Activated CD4-positive, alpha-beta T cell treated with anti-CD3 and anti-CD28 coated beads, Interleukin-2, amount 50 U/mL, for 16 hours (primary cell): Measurements from ENCODE around the gene ADCY6.

Source experiments
- DNase-seq: peaks from one replicate; pipeline ENCODE4 v3.0.0-alpha.2; 2020

ADCY6 gene

DNA sequence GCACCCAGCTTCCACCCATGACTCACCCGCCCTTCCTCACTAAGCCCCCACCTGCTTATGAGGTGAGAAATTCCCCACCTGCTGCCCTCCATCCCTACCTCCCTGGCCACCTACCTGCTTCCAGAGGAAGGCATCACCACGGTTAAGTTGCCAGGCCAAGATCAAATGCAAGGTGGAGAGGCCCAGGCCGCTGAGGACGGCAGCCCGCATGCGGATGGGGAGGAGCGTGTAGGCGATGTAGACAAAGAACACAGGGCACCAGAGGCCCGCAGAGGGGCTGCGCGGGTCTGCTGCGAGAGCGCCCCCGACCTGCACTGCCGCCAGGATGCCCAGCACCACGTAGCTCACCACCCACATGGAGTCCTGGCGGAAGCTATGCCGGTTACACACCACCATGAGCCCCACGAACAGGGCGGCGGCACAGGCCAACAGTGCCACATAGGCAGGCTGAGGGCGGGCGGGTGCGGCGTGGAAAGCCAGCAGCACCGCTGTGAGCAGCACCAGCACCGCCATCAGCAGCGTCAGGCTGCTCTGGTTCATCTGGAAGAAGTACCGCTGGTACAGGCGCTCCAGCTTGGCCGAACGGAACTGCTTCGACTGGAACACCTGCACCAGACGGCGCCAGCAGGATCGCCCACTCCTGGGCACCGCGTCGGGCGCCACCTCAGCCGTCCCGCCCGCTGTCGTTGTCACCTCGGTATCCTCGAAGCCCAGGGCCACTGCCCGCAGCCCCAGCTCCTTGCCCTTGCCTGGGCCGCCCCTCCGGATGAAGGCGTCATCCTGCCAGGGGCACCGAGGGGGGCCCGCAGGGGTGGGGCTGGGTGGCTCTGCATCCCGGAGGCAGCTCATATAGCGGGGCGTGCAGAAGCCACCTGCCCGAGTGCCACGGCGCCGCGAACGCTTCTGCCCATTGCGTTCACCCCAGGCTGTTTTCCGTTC, 6.2 kb downstream of the ADCY6 start:
- no peak for DNase-seq

DNA sequence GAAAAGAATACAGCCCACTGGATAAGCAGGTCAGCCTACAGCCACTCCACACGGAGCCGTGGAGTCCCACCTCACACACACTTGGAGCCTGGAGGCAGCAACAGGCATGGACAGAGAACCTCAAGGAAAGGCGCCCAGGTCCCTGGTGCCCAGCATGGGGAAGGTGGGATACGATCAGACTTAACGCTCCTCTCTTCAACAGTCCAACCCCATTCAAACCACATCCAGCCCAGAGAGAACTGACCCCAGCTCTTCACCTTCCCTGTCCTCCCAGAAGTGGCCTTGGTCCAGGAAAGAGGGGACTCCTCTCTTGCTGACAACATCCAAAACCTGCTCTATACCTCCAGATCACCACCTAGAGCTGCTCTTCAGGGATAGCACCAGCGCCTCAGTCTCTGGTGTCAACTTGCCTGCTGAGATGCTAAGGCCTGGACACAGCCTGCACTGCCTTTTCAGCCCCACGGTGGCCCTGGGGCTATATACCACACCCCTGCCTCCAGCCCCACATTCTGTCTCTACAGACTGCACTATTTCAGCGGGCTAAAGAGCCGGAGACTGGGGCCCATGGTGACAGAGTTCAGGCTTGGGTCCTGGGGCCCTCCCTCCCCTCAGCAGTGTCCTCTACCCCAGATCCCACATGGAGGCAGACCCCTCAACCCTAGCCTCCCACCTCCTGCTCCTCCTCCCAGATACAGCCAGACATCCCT, 7.0 kb downstream of the ADCY6 start:
- DNase-seq: no peak

DNA sequence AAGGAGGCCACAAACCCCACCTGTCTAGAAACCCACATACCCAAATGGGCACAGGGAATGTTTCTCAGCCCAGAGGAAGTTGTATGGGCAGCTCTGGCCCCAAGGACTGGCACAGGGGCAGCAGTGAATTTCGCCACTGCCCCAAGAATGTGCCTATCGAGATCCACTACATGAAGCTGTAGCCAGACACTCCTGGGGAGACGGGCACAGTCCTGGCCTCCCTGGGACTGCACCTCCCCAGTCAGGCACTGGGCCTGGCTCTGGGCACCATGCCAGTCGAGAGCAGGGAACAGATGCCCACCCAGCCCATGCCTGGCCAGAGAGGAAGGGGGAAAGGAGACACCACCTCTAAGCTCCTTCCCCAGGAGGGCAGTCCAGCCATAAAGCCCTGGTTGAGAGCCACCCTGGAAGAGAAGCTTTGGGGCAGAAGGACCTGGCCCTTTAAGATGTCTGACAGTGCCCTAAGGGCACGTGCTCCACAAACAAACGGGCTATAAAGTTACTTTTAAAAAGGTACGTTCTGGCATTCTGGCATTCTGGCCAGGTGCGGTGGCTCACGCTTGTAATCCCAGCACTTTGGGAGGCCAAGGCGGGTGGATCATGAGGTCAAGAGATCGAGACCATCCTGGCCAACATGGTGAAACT, 8.4 kb downstream of the ADCY6 start:
- DNase-seq: no peak

DNA sequence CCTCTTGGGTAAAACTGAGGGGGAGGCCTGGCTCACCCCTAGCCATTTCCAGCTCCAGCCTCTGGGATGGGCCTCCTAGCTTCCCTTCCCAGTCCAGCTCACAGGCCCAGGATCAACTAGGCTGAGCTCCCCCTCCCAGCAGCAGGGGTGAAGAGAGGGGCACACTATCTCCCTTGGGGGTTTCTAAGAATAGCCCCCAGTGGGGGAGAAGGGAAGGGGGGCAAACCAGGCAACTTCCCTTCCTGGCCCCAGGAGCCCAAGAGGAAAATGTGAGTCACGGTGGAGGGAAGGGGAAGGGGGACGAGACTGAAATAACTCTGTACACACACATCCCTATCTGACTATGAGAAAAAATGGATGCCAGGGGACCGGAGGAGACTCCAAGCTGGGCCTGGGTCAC, 9.0 kb downstream of the ADCY6 start:
- DNase-seq: no peak

DNA sequence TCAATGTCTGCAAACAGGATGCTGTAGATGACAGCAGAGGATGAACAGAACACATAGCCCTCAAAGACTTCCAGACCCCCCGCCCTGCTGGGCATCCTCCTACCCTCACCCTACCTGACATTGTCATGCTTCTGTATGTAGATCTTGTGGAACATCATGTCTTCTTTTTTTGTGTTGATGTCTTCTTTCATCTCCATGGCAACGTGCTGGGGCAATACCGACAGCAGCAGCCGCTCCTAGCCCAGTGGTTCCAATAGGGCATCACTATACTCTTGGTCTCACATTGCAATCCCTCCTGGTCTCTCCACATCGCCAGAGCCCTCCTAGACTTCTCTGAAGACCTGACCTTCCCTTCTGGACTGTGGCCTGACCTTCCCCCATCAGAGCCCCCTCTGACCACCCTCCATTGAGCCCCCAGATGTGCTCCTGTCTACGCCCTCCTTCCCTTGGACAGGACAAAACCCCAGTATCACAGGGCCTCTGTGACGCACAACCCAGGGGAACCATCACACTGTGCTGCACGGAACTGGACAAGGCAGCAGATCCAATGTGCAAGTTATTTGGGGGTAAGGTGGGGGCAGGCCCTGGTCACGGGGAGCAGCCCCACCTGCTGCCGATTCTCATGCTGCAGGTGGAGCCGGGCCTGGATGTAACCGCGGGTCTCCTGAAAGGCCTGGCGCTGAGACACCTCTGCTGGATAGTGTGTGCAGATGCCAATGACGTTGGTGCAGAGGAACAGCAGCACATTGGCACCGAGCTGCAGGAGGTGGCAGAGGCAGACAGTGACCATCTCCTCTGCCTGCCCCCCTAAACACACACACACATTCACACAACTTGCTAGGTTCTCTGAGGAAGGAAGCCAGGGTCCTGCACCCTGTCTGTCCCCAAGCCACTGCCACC, 11.1 kb downstream of the ADCY6 start:
- no peak for DNase-seq

DNA sequence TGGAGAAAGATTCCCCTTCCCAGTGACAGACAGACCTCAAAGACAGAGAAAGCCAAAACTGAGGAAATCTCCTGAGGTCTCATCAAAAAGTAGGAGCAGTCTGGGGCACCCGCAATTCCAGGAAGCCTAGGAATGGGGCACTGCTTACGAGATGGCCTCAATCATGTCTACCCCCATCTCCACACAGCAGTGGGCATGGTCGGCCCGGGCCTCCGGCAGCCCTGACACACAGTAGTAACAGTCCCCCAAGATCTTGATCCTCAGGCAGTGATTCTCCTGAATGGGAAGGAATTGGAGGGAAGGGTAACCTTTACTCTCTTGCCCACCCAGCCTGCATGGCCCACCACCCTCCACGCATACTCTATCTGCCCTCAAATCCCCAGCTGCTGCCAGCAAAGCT, 11.9 kb downstream of the ADCY6 start:
- no peak for DNase-seq

DNA sequence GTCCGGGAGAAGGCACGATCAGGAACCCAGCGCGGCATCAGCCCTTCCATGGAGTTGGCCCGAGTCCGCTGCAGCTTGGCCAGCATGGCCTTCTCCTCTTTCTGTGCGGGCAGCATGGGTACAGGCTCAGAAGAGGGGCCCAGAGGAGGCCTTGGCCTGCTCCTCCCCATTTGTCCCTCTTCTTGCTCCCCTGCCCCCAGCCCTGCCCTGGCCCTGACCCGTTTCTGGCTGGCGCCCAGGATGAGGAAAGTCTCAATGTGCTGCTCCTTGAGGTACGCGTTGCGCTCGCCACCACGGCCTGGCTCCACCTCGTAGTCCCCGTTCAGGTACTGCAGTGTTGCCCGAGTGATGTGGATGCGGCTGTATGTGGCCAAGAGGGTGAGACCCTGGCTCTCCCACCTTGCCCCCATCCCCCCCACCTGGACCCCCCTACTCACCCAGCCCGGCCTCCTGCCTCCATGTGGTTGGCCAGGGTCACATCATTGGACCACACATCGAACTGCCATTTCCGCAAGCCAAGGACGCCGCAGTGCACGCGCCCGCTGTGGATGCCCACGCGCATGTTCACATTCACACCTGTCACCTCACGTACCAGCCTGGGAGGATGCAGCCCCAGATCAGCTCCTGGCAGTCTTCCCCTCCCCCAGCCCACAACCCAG, 12.8 kb downstream of the ADCY6 start:
- no peak for DNase-seq

DNA sequence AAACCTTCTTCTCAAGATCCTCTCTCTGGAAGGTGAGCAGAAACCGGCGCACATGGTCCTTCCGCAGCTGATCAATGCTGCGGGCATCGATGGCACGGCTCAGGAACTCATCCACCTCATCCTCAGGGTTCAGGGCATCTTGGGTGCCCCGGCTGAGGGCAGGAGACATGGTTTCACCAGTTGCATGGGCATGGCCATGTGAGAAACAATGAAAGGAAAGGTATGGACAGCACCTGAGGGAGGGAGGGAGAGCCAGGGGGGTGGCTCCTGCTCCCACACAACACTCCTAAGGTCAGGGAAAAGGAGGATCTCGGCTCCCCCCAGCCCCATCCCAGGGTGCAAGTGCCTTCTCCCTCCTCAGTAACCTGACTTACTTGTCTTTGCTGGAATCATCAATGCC, 13.6 kb downstream of the ADCY6 start:
- DNase-seq: no peak

DNA sequence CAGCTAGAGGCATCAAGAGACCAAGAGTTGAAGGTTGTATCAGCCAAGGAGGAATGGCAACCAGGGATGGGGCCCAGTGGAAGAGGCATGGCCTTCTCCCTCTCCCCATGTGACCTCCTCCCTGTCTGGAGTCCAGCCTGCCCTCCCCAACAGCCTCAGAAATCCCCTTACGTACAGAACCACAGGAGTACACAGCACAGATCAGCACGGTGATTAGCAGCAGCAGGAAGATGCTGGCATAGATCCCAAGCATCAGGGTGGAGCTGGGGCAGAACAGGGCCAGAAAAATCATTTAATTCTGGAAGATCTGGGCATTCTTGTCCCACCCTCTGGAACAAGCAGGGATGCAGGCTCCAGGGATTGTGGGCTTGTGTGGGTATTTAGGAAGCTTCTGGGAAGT, 14.4 kb downstream of the ADCY6 start:
- no peak for DNase-seq

DNA sequence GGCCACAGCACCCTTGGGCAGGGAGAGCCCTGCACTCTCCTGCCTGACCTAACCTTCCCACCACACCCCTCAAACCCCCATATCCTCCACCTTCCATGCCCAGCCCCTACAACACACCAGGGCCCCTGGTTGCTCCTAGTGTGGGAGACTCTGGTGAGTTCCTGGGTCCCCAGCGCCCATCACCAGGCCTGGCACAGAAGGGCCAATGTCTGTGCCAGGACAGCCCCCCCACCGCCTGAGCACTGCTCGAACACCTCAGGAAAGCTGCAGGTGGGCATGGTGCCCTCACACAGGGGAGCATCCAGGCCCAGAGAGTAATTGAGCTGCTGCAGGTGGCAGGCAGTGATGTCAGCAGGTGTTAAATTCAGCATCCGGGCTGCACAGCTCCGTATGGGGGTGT, 15.2 kb downstream of the ADCY6 start:
- DNase-seq: no peak

DNA sequence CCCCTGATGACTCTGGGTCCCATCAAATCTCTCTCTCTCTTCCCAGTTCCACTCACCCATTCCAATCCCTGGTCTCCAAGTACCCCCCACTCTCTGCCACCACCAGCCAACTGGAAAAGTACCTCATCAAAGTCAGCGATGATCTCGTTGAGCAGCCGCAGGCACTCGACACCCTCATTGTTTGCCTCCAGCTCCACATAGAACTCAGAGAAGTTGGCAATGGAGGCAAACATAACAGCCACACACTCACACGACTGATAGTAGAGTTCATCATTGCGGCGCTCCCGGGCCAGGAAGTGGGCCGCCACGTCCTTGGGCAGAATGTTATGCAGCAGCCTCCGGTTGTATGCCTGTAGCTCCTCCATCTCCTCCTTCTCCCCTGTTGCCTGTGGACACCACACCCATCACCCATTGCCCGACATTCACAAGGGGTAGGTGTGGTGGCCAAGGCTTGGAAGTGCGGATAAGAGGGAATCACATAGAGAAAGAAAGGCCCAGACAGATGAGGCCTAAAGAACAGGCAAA, 17.2 kb downstream of the ADCY6 start:
- DNase-seq: no peak

DNA sequence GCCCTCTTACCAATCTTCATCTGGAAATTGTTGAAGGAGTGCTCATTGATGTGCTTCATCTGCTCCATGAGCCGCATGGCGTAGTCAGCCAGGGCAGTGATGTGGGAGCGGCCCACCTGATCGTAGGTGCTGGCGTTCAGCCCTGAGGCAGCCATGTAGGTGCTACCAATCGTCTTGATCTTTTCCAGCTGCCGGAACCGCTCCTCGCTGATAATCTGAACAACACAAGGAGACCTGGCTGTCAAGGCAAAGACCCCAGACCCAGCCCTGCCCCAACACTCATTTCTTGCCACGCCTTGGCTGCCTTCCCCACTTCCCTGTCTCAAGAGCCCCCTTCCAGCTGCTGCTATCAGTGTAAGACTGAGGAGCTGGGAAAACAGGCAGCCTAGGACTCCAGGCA, 18.1 kb downstream of the ADCY6 start:
- DNase-seq: no peak

DNA sequence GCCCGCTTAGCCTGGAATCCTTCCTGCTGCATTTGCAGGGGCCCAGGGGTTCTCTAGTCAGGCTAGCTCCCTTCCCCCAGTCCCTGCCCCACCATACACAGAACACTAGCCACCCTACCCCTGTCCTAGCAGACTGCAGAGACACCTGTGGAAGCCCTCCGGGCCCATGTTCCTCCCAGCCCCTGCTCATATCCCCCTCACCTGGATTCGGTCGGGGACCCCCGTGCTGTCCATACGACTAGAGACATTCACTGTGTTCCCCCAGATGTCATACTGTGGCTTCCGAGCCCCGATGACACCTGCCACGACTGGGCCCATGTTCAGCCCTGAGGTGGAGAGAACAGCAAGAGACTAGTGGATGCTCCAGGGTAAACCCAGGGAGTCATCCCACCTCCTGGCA, 20.2 kb downstream of the ADCY6 start:
- DNase-seq: no peak

DNA sequence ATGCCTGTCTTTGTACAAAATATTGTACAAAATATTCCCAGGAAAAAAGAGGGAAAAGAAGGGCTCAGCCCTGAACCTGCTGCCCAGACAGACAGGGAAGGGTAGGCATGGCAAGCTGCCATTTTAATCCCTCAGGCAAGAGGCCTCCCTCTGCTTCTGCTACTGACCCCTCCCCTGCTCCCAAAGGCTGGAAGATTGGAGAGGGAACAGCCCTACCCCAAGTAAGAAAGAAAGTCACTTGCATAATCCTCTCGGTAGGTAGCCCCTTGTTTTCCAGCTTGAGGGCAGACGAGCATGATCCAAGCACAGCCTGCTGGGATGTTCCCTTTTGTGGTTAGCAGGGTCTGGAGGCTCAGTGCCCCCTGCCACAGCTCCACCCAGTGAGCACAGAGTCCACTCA, 20.7 kb downstream of the ADCY6 start:
- DNase-seq: no peak

DNA sequence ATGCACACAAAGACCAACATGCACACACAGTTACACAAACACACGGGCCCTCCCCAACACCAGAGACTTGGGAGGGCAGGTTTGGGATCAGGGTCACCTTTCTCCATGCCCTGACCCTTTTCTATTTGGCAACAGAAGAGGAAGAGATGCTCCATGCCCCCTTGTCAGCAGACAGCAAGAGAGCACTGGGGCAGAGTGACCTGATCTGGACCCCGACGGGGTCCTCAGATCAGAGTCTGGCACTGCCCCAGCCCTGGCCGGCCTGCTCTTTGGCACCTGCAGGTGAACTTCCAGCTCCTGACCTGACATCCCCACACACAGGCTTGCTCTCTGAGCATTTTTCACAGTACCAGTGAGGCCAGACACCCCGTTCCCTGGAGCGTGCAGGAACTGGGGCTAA, 21.4 kb downstream of the ADCY6 start:
- DNase-seq: no peak

DNA sequence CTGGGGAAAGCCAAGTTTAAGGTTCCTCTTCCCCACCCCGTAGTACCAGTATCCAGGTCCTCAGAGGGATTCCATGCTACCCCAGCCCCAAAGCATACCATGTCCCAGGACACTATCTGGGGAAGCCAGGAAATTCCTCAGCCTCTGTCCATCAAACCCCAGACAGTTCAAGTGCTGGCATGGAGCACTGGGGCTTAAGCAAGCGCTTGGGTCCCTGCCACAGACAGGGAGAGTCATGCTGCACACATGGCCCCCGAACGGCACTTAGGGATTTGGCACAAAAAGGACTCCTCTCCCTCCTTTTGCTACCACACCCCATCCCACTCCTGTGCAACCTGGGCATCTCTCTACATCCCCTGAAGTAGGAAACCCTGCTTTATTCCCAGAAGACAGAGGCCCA, 21.8 kb downstream of the ADCY6 start:
- no peak for DNase-seq

DNA sequence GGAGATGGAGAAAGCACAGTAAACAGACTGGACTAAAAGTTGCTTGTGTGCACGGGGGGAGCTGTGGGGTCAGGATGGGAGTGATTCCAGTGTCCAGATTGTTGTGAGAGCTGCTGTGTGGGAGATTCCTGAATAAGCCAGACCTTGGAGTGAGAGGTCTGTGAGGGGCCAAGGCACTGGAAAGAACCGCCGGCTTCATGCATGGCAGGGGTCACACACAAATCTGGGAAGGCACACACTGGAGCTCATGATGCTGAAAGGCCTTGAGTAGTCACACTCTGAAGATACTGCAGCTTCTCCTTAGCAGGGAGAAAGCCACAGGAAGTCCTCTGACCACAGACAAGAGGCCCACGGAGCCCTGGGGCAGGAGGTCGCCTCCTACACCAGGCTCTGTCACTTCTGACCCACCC, 23.1 kb downstream of the ADCY6 start:
- peak; percentile 33 for DNase-seq

DNA sequence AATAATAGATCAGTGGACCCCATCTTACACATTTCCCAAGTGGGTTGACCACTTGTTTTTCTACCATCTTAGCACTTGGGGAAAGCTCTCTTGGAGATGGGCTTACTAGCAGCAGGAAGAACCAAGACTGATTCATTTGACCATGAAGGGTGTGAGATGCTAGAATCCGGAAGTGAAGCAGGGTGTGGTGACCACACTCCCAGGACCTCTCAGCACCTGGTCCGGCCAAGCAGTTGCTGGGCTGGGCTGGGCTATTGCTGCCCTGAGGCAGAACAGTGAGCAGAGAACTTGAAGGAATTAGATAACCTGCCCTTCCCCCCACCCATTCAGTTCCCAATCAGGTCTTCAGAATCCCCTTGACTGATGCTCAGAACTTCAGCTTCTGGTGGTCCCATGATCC, 24.4 kb downstream of the ADCY6 start:
- DNase-seq: no peak

DNA sequence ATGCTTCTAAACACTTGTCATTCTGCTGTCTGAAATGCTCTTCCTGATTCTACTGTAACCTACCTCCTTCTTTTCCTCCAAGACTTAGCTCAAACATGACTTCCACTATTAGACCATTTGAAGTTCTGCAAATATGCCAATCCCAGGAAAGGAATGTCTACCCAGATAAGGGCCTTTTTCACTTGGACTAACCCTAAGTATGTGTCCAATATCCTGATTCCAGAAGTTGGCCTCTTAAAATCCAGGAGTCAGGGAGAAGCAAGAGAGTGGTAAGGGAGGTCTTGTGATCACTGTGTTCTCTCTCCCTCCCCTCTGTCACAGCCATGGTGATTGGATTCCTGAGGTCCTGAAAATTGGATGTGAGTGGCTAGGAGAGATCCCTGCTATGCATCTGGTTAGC, 30.2 kb downstream of the ADCY6 start:
- no peak for DNase-seq

DNA sequence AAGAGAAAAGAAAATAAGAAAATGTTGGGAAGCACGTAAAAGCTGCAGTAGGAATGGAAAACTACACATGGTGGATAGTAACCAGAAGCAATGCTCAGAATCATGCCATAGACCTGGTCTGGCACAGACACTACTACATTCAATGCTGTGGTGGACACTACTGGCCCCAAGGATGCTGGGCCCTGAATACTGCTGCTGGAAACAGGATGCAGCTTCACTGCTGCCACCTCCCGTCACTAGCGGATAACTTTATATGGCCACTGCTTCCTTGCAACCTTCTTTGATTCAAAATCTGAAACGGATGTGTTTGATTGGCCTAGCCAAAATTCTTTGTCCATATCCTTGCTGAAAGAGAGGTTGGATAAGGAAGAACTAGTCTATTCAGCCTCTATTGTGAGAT, 30.7 kb downstream of the ADCY6 start:
- DNase-seq: no peak

DNA sequence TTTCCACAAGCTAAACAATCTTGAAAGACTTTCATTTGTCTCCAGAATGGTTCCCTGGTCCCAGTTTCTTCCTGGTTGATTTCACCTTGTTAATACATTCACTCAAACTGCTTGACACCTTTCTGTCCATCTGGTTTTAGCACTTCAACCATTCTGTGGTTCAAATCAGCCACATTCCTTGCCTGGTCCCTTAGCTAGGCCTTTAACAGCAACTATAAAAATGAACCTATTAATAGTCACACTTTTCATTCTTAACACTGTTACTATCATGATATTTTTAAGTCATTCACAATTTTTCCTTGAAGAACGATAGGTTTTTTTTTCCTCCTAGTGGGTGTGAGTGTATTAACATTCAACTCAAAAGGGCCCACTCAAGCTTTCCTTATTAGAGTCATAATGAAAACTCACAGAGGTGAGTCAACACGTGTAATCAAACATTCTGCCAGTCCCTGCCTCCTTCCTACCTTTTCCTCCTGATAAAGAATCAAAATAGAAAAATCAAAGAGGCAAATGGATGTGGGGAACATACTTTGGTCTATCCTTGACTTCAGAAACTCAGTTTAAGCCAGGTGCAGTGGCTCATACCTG, 38.0 kb downstream of the ADCY6 start:
- DNase-seq: peak; percentile 62

DNA sequence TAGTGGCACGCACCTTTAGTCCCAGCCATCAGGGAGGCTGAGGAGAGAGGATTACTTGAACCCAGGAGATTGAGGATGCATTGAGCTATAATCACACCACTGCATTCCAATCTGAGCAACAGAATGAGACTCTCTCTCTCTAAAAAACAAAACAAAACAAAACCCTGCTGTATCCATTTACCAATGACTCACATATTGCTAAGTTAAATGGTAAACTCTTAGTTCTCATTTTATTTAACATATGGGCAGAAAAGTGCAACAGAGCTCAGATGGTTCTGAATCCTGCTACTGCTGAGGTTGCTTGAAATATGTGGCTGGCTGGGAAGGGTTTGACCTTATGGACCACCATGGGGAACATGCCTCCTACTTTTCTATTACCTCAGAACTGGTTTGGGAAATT, 38.7 kb downstream of the ADCY6 start:
- DNase-seq: no peak
